Adipocyte (in vitro differentiated cells): ENCODE measurements around the gene FMN2.
A peak's percentile ranks its signal among the peaks of the same experiment; 100 is the strongest.
"Not testable (repeated sequence)": the region's sequence is repeated elsewhere in the genome, so short reads cannot be mapped to it uniquely, and the experiment has no call there.

Source experiments
- DNase-seq: peaks from one replicate; pipeline ENCODE4 v3.0.0-alpha.2; 2015; ENCODE audit warnings: low read depth
- H3K27me3 ChIP-seq: replicated peaks from 2 replicates; pipeline ENCODE4 v1.7.0; 2013; ENCODE audit warnings: mild to moderate bottlenecking, low read length, moderate library complexity; ENCODE audit not compliant: control insufficient read depth, insufficient read depth
- H3K36me3 ChIP-seq: 2 replicates; pipeline ENCODE4 v1.7.0; 2013; ENCODE audit warnings: low read length, mild to moderate bottlenecking, moderate library complexity; ENCODE audit not compliant: control insufficient read depth, insufficient read depth, severe bottlenecking
- H3K4me1 ChIP-seq: 2 replicates; pipeline ENCODE4 v1.7.0; 2013; ENCODE audit warnings: mild to moderate bottlenecking, low read length, moderate library complexity; ENCODE audit not compliant: control insufficient read depth, insufficient read depth
- H3K4me3 ChIP-seq: 2 replicates; pipeline ENCODE4 v1.7.0; 2013; ENCODE audit warnings: mild to moderate bottlenecking, low read length, moderate library complexity
- H3K9ac ChIP-seq: 2 replicates; pipeline ENCODE4 v1.7.0; 2013; ENCODE audit warnings: mild to moderate bottlenecking, low read length, moderate library complexity
- H3K9me3 ChIP-seq: 2 replicates; pipeline ENCODE4 v1.7.0; 2013; ENCODE audit warnings: mild to moderate bottlenecking, low read length, moderate library complexity; ENCODE audit not compliant: control insufficient read depth

The FMN2 gene

DNA sequence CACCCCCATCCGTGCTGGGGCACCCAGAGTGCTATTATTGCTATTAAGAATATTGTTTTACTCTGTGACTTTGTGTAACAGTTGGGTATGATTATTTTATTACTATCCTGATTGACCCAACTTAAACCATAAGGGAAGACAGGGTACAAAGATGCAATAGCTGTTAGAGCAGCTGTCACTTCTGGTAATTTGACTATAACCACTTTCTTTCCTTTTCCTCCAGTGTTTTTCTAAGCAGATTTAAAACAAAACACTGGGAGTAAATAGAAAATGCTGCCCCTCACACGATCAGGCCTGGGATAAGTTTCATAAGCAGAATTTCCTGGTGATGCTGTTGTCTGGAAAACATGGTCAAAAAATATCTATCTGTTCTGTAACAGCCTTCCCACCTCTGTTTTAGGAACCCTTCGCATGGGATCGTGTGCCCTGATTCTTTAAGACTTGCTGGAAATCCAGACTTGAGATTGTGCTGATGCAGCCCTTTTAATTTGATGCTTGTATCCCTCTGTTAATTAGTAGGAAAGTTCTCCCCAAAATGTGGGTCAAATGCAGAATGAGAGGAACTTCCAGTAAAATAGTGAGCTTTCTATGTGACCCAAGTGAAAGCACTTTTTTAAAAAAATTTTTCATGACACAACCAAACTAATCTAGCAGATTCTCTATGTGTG is 165.3 kb downstream of the FMN2 start:
- DNase-seq, result no peak
- Histone ChIP-seq H3K9me3 (no peaks in the 10 kb centered on the region), H3K4me3 (no peak overlapping the region), H3K4me1 (peaks cover 25% of the 10 kb centered on the region), H3K9ac (peak overlapping the region; percentile 21), H3K27me3 (no peaks in the 10 kb centered on the region), H3K36me3 (no peaks in the 10 kb centered on the region)

- peak overlapping the region; percentile 15 for H3K9ac ChIP-seq
- peak overlapping the region; percentile 51 for H3K4me3 ChIP-seq
- no peaks in the 10 kb centered on the region for H3K9me3 ChIP-seq
- peaks cover 25% of the 10 kb centered on the region for H3K4me1 ChIP-seq
- DNase-seq, result peak; percentile 90
- no peaks in the 10 kb centered on the region for H3K36me3 ChIP-seq
- H3K27me3 ChIP-seq, result no peaks in the 10 kb centered on the region
Measured at GRCh38 chr1:240258910-240259309, 167.2 kb downstream of the FMN2 start.

DNA sequence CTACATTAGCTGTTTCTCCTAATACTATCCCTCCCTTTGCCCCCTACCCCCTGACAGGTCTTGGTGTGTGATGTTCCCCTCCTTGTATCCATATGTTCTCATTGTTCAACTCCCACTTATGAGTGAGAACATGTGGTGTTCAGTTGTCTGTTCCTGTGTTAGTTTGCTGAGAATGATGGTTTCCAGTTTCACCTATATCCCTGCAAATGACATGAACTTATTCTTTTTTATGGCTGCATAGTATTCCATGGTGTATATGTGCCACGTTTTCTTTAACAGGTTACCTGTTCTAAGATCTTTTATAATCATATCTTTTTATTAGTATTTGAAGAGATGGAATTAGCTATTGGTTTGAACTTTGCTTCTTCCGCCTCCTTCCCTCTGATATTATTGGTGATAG is 172.8 kb downstream of the FMN2 start:
- DNase-seq, H3K4me3 ChIP-seq, H3K9me3 ChIP-seq, H3K27me3 ChIP-seq, H3K9ac ChIP-seq, H3K36me3 ChIP-seq: not testable (repeated sequence)
- H3K4me1 ChIP-seq, result peaks cover 10% of the 10 kb centered on the region

DNA sequence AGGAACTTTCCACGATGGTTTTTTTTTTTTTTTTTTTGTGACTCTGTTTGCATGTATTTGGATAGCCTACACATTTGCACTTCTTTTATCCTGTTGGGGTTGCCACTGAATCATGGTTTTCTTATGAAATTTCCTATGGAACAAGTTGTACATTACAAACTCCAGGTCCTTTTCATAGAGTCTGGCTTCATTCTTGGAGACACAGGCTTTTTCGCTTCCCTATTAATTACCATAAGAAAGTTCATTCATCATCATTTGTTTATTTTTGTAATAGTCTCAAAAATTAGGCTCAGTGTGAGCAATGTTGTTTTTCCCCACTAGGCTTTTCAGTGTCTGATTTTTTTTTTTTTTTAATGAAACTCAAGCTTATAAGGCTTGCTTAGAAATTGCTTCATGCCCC is 179.4 kb downstream of the FMN2 start:
- Histone ChIP-seq H3K36me3 (no peaks in the 10 kb centered on the region), H3K4me3 (no peak overlapping the region), H3K9ac (no peak overlapping the region), H3K9me3 (peaks cover 15% of the 10 kb centered on the region), H3K4me1 (peaks cover 7% of the 10 kb centered on the region), H3K27me3 (no peaks in the 10 kb centered on the region)
- no peak for DNase-seq

DNA sequence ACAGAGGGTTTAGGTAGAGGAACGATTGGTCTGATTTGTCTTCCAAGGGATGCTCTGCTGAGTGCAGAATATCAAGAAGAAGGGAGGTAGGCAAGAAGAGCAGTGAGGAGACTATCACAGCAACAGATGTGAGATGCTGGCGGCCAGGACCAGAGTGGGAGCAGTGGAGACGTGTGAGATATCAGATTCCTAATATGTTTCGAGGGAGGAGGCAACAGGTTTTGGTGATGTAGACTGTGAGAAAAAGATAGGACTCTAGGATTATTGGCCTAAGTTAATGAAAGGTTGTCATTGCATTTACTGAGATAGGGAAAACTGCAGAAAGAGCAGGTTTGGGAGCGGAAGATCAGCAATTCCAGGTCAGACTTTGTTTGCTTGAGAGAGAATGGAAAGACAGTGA is 182.9 kb downstream of the FMN2 start:
- Histone ChIP-seq H3K4me3 (no peak overlapping the region), H3K4me1 (peaks cover 7% of the 10 kb centered on the region), H3K9ac (no peak overlapping the region), H3K27me3 (no peaks in the 10 kb centered on the region), H3K36me3 (no peaks in the 10 kb centered on the region), H3K9me3 (peaks cover 5% of the 10 kb centered on the region)
- no peak for DNase-seq

- H3K36me3 ChIP-seq, H3K4me3 ChIP-seq, H3K4me1 ChIP-seq: not testable (repeated sequence)
Measured at GRCh38 chr1:240275219-240275618, 183.5 kb downstream of the FMN2 start.

GRCh38 chr1:240278082-240278481 is 186.4 kb downstream of the FMN2 start:
- no peaks in the 10 kb centered on the region for H3K27me3 ChIP-seq
- no peaks in the 10 kb centered on the region for H3K36me3 ChIP-seq
- peaks cover 6% of the 10 kb centered on the region for H3K4me1 ChIP-seq
- no peak overlapping the region for H3K9ac ChIP-seq
- H3K9me3 ChIP-seq, result no peaks in the 10 kb centered on the region
- no peak for DNase-seq
- no peak overlapping the region for H3K4me3 ChIP-seq

More at GRCh38 chr1:240275219-240275618, 183.5 kb downstream of the FMN2 start:
- H3K9me3 ChIP-seq, H3K27me3 ChIP-seq, H3K9ac ChIP-seq, DNase-seq: not testable (repeated sequence)

DNA sequence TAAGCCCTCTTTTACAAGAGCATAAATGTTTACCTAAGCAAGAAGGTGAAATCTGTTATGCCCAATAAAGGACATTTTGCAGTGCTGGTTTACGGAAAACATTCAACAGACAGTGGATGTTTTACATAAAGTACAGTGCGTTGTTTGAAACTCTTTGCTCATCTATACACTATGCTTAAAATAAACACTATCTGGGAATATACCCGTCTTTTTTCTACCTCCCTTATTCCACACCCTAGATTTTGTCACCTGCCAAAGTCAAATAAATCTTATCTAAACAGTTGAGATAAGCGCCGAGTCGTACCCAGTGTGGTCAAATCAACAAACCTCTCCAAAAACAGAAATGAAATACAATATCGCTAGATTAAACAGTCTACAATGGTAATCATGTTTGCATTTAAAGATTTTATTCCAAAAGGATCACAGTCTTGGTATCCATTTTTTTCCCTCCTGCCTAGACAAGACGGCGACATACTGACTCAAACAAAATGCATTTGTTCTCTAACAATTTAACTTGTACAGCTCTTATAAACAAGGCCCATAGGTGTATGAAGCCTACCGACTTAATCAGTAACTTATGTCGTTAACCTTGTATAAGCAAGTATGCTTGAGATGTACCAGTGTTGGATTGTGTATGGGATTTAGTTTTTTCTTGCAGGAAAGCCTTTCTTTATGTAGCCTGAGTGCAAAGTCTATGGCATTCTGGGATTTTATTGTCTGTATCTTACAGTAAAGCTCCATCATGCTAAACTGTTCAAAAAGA is 189.1 kb downstream of the FMN2 start:
- no peak overlapping the region for H3K4me3 ChIP-seq
- peaks cover 30% of the 10 kb centered on the region for H3K4me1 ChIP-seq
- DNase-seq, result no peak
- H3K9me3 ChIP-seq, result peaks cover 4% of the 10 kb centered on the region
- H3K9ac ChIP-seq, result no peak overlapping the region
- H3K27me3 ChIP-seq, result no peaks in the 10 kb centered on the region
- no peaks in the 10 kb centered on the region for H3K36me3 ChIP-seq

GRCh38 chr1:240282061-240282830 is 190.6 kb downstream of the FMN2 start:
- Histone ChIP-seq H3K4me1 (peaks cover 45% of the 10 kb centered on the region), H3K9me3 (peaks cover 4% of the 10 kb centered on the region), H3K4me3 (no peak overlapping the region), H3K27me3 (no peaks in the 10 kb centered on the region), H3K9ac (no peak overlapping the region), H3K36me3 (no peaks in the 10 kb centered on the region)
- no peak for DNase-seq

DNA sequence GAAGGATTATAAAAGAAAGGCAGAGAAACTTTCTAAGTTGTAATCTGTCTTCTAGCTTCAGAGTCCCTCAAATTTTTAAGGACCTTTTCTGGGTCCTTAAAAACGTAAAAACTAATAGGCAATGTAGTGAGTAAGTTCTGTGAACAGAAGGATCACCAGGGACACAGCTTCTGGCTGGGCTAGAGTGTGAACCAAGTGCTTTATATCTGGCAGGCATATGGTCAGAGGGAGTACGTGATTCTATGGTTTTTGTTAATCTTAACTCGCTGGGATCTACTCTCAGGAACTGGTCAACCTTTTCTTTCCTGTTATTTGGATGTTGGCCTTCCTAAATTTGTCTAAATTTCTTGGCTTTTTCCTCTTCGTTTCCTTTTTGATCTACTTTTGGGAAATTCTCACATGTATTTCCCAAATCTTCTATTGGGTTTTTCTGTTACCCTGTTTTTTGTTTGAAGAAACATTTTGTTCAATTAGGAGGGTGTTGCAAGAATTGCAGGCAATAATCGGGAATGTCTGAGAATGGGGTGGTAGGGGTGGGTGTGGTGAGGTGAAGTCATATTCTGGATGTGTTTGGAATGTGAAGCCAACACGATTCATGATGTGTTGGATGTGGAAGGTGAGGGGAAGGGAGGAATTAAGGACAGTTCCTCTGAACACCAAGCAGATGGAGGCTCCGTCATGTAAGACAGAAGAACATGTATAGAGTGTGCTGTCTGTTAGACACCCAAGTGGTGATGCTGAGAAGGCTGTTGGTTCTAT is 193.2 kb downstream of the FMN2 start:
- Histone ChIP-seq H3K9ac (peak overlapping the region; percentile 73), H3K9me3 (peaks cover 4% of the 10 kb centered on the region), H3K4me1 (peaks cover 47% of the 10 kb centered on the region), H3K36me3 (peaks cover 4% of the 10 kb centered on the region), H3K27me3 (no peaks in the 10 kb centered on the region), H3K4me3 (peak overlapping the region; percentile 30)
- no peak for DNase-seq

DNA sequence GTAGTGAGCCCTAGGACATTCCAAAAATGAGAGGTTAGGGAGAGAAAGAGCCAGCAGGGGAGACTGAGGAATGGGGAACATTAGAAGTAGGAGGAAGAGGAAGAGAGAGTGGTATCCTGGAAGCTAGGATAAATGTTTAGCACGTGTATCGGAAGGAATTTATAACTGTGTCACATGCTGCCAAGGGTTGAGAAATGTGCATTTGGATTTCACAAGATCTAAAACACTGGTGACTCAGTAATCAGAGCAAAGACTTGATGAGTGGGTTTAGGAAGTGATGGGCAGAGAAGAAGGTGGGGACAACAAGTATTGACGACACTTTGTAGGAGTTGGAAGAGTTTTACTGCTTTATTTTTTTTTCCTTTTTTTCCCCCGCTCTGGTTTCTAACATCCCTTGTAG is 193.9 kb downstream of the FMN2 start:
- H3K4me3 ChIP-seq, result peak overlapping the region; percentile 30
- H3K9me3 ChIP-seq, result peaks cover 4% of the 10 kb centered on the region
- no peaks in the 10 kb centered on the region for H3K27me3 ChIP-seq
- H3K9ac ChIP-seq, result peak overlapping the region; percentile 73
- peaks cover 4% of the 10 kb centered on the region for H3K36me3 ChIP-seq
- DNase-seq, result peak; percentile 70
- H3K4me1 ChIP-seq, result peaks cover 47% of the 10 kb centered on the region
